ENCODE results near the gene FIBCD1.

DNA sequence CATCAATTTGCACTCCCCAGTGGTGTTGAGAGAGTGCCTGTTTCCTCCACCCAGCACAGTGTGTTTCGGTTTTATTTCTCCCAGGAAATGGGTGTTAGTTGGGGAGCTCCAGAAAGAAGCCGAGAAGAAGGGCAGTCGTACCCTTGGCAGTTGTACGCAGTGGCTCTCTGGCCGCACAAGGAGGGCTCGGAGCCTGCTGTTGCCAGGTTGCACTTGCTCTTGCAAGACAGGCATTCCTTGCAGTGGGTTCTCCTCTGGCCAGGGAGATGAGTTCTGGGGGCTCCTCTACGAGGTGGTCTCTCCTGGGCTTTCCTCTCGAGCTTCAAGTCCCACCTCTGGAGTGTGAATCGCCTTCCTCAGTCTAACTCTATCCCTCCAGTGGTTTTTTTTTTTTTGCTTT lies 71.5 kb downstream of the FIBCD1 start:
- TF ChIP-seq, protein P1, sequence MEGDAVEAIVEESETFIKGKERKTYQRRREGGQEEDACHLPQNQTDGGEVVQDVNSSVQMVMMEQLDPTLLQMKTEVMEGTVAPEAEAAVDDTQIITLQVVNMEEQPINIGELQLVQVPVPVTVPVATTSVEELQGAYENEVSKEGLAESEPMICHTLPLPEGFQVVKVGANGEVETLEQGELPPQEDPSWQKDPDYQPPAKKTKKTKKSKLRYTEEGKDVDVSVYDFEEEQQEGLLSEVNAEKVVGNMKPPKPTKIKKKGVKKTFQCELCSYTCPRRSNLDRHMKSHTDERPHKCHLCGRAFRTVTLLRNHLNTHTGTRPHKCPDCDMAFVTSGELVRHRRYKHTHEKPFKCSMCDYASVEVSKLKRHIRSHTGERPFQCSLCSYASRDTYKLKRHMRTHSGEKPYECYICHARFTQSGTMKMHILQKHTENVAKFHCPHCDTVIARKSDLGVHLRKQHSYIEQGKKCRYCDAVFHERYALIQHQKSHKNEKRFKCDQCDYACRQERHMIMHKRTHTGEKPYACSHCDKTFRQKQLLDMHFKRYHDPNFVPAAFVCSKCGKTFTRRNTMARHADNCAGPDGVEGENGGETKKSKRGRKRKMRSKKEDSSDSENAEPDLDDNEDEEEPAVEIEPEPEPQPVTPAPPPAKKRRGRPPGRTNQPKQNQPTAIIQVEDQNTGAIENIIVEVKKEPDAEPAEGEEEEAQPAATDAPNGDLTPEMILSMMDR (IDR thresholded peaks at IDR 0.05), result no peak
- no peak for TF ChIP-seq POLR2AphosphoS5 (IDR thresholded peaks at IDR 0.05)
- TF ChIP-seq POLR2A (IDR thresholded peaks at IDR 0.05), result no peak

Data from stomach (tissue), 4 donors.